Lower leg skin (tissue), 3 donors: ENCODE data around the gene ANKRD37.

Experiments used
- POLR2A ChIP-seq, 2 donors: fragments of 450-650 bp; IDR thresholded peaks; one replicate each; pipeline ENCODE4 v1.6.1; 2016 to 2017; ENCODE audit warnings: antibody characterized with exemption in 2 of 2, mild to moderate bottlenecking in 1 of 2, moderate library complexity in 1 of 2
- TF ChIP-seq, protein P1 (sequence below), 3 donors: fragments of 450-650 bp; IDR thresholded peaks; one replicate each; pipeline ENCODE4 v1.5.1; 2016; ENCODE audit warnings: antibody characterized with exemption in 3 of 3, mild to moderate bottlenecking in 3 of 3, moderate library complexity in 2 of 3

DNA sequence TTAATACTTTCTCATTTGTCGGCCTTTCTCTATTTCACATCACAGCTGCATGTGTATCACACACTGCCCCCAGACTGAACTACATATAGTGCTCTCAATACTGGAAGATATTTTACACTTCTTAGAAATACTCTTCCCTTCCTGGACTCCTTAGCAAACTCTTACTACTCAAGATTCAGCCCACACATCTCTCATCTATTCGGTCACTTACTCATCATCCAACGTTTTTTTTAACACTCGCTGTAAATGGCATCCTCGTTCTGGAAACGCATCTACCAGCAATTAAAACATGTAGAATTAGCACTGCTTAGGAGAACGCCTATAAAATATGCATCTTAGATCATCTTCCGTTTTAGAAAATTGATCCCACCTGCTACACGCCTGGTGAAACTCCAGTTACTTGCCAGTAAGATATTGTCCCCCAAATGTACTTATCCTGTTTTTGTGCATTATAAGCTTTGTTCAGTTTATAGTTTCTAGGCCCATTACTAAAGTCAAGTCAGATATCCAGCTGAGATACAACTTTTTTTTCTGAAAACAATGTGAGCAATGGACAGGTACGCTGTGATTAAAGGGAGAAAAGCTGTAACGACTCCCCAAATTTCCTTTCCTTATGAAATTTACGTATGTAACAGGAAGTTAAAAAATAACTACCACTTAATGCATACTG lies 1.9 kb upstream of the ANKRD37 start:
- TF ChIP-seq, protein P1, sequence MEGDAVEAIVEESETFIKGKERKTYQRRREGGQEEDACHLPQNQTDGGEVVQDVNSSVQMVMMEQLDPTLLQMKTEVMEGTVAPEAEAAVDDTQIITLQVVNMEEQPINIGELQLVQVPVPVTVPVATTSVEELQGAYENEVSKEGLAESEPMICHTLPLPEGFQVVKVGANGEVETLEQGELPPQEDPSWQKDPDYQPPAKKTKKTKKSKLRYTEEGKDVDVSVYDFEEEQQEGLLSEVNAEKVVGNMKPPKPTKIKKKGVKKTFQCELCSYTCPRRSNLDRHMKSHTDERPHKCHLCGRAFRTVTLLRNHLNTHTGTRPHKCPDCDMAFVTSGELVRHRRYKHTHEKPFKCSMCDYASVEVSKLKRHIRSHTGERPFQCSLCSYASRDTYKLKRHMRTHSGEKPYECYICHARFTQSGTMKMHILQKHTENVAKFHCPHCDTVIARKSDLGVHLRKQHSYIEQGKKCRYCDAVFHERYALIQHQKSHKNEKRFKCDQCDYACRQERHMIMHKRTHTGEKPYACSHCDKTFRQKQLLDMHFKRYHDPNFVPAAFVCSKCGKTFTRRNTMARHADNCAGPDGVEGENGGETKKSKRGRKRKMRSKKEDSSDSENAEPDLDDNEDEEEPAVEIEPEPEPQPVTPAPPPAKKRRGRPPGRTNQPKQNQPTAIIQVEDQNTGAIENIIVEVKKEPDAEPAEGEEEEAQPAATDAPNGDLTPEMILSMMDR (IDR thresholded peaks at IDR 0.05), result no peak
- no peak for TF ChIP-seq POLR2A (IDR thresholded peaks at IDR 0.05)
